NCI-H82 (cell line): ENCODE results near the gene NIPSNAP3A.

Source experiments
- DNase-seq: peaks from one replicate; lab custom pipeline; 2025; lab: John Stamatoyannopoulos, UW

Gene NIPSNAP3A

GRCh38 chr9:104774831-104775573 lies 27.5 kb downstream of the NIPSNAP3A start:
- DNase-seq, result no peak

- no peak for DNase-seq
Observed at GRCh38 chr9:104775574-104775936, 28.1 kb downstream of the NIPSNAP3A start.

GRCh38 chr9:104775976-104776375 lies 28.5 kb downstream of the NIPSNAP3A start:
- no peak for DNase-seq

- no peak for DNase-seq
Observed at GRCh38 chr9:104776797-104777196, 29.3 kb downstream of the NIPSNAP3A start.

- DNase-seq, result no peak
Observed at GRCh38 chr9:104778802-104779201, 31.3 kb downstream of the NIPSNAP3A start.

GRCh38 chr9:104779334-104779733 lies 31.9 kb downstream of the NIPSNAP3A start:
- no peak for DNase-seq

- no peak for DNase-seq
Observed at GRCh38 chr9:104779946-104780535, 32.6 kb downstream of the NIPSNAP3A start.

GRCh38 chr9:104780796-104781395 lies 33.4 kb downstream of the NIPSNAP3A start:
- peak; percentile 43 for DNase-seq

- DNase-seq, result no peak
Observed at GRCh38 chr9:104783588-104783987, 36.1 kb downstream of the NIPSNAP3A start.

GRCh38 chr9:104784098-104784497 lies 36.6 kb downstream of the NIPSNAP3A start:
- DNase-seq, result no peak

- DNase-seq, result no peak
Observed at GRCh38 chr9:104786293-104786692, 38.8 kb downstream of the NIPSNAP3A start.

GRCh38 chr9:104787306-104788015 lies 40.0 kb downstream of the NIPSNAP3A start:
- no peak for DNase-seq

GRCh38 chr9:104788251-104788650 lies 40.8 kb downstream of the NIPSNAP3A start:
- no peak for DNase-seq

GRCh38 chr9:104794070-104794469 lies 46.6 kb downstream of the NIPSNAP3A start:
- no peak for DNase-seq

- no peak for DNase-seq
Observed at GRCh38 chr9:104795082-104795481, 47.6 kb downstream of the NIPSNAP3A start.

GRCh38 chr9:104795857-104796256 lies 48.4 kb downstream of the NIPSNAP3A start:
- no peak for DNase-seq

- DNase-seq, result no peak
Observed at GRCh38 chr9:104798209-104798995, 50.9 kb downstream of the NIPSNAP3A start.

GRCh38 chr9:104800068-104800785 lies 52.7 kb downstream of the NIPSNAP3A start:
- no peak for DNase-seq

GRCh38 chr9:104802110-104802509 lies 54.6 kb downstream of the NIPSNAP3A start:
- DNase-seq, result no peak

- DNase-seq, result no peak
Observed at GRCh38 chr9:104802906-104803305, 55.4 kb downstream of the NIPSNAP3A start.

GRCh38 chr9:104805441-104805840 lies 58.0 kb downstream of the NIPSNAP3A start:
- no peak for DNase-seq
